ENCODE measurements around the gene PTPRM. TPM values are rescaled to one million over a fixed set of nuclear protein-coding genes. Genes with fewer than 3 reads are reported as not detected.

The PTPRM gene
- total and polyA plus RNA-seq, 12 donors = 31.7 to 116 (median 61.2) TPM

DNA sequence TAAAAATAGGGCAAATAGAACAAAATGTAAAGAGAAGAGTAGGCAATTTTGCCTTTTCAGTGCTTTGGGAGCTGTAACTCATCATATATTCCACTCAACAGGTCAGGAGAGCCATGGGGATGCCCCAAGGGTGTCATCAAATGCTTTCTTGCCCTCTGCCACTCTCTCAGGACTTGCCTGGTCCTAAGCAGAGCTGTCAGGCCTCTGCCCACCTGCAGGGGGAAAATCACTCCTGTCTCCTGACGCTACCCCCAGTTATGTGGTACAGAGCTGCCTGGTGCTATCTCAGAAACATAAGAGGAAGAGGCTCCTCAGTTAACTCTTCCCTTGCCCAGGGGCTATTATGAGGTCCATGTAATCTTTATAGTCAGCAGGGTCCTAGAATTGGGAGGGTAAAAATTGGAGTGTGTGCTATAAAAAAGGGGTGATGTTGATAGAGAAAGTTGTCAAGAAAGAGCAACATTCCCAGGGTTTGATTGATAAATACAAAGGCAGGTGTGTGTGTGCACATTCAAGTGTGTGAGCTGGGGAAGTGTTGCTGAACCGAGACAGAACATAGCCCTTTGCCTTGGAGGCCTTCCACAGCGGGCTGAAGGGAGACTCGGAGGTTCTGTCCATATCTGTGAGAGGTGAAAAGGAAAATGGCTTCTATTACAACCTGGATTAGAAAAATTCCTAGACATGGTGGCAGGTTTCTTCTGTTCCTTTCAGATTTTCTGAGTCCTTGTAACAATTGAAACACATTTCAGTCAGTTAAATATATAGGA, 25.4 kb downstream of the PTPRM start:
- Histone ChIP-seq H3K36me3 (replicated peaks in 1 of 2) (no peaks in the 10 kb centered on the region), H3K4me1 (replicated peaks in 1 of 2) (peaks cover 0 to 8% of the 10 kb centered on the region in 2 donors), H3K27ac (no peak overlapping the region), H3K4me3 (no peak overlapping the region), H3K9me3 (replicated peaks in 1 of 3) (no peaks in the 10 kb centered on the region), H3K27me3 (no peaks in the 10 kb centered on the region)
- no peak for TF ChIP-seq POLR2A (IDR thresholded peaks at IDR 0.05)
- TF ChIP-seq, protein P1, sequence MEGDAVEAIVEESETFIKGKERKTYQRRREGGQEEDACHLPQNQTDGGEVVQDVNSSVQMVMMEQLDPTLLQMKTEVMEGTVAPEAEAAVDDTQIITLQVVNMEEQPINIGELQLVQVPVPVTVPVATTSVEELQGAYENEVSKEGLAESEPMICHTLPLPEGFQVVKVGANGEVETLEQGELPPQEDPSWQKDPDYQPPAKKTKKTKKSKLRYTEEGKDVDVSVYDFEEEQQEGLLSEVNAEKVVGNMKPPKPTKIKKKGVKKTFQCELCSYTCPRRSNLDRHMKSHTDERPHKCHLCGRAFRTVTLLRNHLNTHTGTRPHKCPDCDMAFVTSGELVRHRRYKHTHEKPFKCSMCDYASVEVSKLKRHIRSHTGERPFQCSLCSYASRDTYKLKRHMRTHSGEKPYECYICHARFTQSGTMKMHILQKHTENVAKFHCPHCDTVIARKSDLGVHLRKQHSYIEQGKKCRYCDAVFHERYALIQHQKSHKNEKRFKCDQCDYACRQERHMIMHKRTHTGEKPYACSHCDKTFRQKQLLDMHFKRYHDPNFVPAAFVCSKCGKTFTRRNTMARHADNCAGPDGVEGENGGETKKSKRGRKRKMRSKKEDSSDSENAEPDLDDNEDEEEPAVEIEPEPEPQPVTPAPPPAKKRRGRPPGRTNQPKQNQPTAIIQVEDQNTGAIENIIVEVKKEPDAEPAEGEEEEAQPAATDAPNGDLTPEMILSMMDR (IDR thresholded peaks at IDR 0.05) = no peak
- no peak for DNase-seq
- WGBS, 4 donors = 77 to 94% (median 85%) methylated on average over 4 of the region's 4 CpGs
- intact Hi-C loops (cut with DNase I) = no loop called here

DNA sequence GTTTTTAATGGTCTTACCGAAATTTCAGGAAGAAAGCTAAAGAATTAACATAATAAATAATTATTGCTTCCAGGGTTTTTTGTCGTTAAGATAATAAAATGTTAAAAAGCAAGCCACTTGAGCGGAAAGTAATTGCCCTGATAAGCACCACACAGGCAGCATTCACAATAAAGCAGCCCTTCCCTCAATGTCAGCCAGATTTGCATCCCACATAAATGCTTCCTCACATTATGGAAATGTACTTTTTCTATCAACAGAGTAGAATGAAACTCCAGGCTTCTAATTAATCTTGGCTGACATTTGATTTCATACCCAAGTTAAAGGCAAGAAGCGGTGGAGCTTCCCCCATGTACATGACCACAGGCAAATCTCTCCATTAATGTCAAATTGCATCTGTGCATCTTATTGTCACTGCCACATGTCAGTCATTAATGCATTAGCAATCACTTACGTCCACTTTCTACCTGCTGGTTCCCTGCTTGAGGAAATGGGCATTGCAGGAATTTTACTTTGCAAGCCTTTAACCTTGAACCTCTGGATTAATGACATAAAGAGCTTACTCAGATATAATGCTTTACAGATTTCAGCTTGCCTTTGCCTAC, 26.2 kb downstream of the PTPRM start:
- WGBS, 4 donors = 74 to 78% (median 75%) methylated on average over 5 of the region's 5 CpGs
- no peak for DNase-seq
- Histone ChIP-seq H3K4me3 (no peak overlapping the region), H3K27me3 (no peaks in the 10 kb centered on the region), H3K27ac (no peak overlapping the region), H3K36me3 (replicated peaks in 1 of 2) (no peaks in the 10 kb centered on the region), H3K4me1 (replicated peaks in 1 of 2) (peaks cover 0 to 15% of the 10 kb centered on the region in 2 donors), H3K9me3 (replicated peaks in 1 of 3) (no peaks in the 10 kb centered on the region)
- TF ChIP-seq, protein P1 (IDR thresholded peaks at IDR 0.05) = no peak
- no peak for TF ChIP-seq POLR2A (IDR thresholded peaks at IDR 0.05)
- intact Hi-C loops (cut with DNase I) = no loop called here

DNA sequence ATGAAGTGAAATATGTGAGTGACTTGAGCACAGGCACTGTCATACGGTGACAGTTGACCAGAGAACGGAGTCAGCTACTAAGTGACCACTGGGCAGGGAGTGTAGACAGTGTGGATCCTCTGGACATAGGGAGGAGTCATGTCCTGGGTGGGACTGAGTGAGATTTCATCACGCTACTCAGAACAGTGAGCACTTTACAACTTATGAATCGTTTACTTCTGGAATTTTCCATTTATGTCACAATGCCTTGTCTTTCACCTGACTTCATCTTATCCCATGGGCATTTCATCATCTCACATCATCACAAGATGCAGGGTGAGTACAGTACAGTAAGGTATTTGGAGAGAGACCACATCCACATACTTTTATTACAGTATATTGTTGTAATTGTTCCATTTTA, 29.0 kb downstream of the PTPRM start:
- H3K9me3 ChIP-seq (replicated peaks in 1 of 3) = no peaks in the 10 kb centered on the region
- no peaks in the 10 kb centered on the region for H3K27me3 ChIP-seq
- H3K27ac ChIP-seq = no peak overlapping the region
- intact Hi-C loops (cut with DNase I) = no loop called here
- no peaks in the 10 kb centered on the region for H3K36me3 ChIP-seq (replicated peaks in 1 of 2)
- peaks cover 0 to 16% of the 10 kb centered on the region in 2 donors for H3K4me1 ChIP-seq (replicated peaks in 1 of 2)
- DNase-seq = no peak
- WGBS, 4 donors = 82 to 96% (median 89%) methylated on average over 4 of the region's 4 CpGs
- TF ChIP-seq, protein P1 (IDR thresholded peaks at IDR 0.05) = no peak
- no peak for TF ChIP-seq POLR2A (IDR thresholded peaks at IDR 0.05)
- H3K4me3 ChIP-seq = no peak overlapping the region

- no peaks in the 10 kb centered on the region for H3K27me3 ChIP-seq
- TF ChIP-seq, protein P1 (IDR thresholded peaks at IDR 0.05) = no peak
- H3K4me1 ChIP-seq (replicated peaks in 1 of 2) = peaks cover 0 to 16% of the 10 kb centered on the region in 2 donors
- H3K36me3 ChIP-seq (replicated peaks in 1 of 2) = no peaks in the 10 kb centered on the region
- no peak for DNase-seq
- WGBS, 4 donors = 78 to 99% (median 95%) methylated on average over 3 of the region's 3 CpGs
- H3K9me3 ChIP-seq (replicated peaks in 1 of 3) = no peaks in the 10 kb centered on the region
- no peak overlapping the region for H3K4me3 ChIP-seq
- intact Hi-C loops (cut with DNase I) = no loop called here
- H3K27ac ChIP-seq = no peak overlapping the region
Measured at GRCh38 chr18:7597500-7597899, 30.4 kb downstream of the PTPRM start.
